Dermis lymphatic vessel endothelial cell (primary cell): ENCODE measurements around the gene EMC9. TPM values are rescaled to one million over a fixed set of nuclear protein-coding genes. Genes with fewer than 3 reads are reported as not detected.

Experiments used
- total RNA-seq: library from RNA; depleted of rRNA; stranded (reverse); fragments of >200 nt; gene quantifications from 2 replicates; pipeline ENCODE4 v1.2.1, GENCODE V29; 2014

Gene EMC9, protein sequence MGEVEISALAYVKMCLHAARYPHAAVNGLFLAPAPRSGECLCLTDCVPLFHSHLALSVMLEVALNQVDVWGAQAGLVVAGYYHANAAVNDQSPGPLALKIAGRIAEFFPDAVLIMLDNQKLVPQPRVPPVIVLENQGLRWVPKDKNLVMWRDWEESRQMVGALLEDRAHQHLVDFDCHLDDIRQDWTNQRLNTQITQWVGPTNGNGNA
- 15.4 and 15.8 TPM in 2 replicates for total RNA-seq

DNA sequence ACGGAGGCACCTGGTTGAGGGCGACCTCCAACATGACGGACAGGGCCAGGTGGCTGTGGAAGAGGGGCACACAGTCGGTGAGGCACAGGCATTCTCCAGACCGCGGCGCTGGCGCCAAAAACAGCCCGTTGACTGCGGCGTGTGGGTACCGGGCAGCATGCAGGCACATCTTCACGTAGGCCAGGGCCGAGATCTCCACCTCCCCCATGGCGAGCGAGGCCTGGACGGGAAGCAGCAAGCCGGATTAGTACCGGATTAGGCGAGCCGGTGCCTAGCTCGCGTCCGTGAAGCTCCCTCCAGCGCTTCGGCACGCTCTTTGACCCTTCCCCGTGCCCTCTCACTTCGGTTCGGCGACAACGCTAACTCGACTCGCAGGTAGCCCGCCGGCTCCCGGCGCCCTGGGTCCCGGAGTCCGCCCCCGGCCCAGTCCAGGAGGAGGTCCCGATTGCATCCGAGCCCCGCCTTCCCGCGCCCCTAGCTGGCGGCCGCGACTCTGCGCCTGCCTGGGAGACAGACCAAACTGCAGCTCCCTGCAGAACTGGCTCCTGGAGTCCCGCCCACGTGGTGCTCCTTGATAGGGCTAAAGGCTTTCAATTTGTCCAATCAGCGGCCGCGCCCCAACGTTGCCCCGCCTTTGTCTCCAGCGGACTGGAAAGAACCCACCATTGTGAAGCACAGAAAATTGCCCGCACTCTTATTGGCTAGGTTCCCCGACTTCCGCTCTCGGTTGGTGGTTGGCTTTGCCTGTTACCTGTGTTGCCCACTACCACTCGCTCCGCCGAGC lies at the start of gene EMC9:
EMC9 (minus strand) TSS at position 495 of the 784 bp plus-strand sequence; CDS start at position 208, 287 bp downstream.

DNA sequence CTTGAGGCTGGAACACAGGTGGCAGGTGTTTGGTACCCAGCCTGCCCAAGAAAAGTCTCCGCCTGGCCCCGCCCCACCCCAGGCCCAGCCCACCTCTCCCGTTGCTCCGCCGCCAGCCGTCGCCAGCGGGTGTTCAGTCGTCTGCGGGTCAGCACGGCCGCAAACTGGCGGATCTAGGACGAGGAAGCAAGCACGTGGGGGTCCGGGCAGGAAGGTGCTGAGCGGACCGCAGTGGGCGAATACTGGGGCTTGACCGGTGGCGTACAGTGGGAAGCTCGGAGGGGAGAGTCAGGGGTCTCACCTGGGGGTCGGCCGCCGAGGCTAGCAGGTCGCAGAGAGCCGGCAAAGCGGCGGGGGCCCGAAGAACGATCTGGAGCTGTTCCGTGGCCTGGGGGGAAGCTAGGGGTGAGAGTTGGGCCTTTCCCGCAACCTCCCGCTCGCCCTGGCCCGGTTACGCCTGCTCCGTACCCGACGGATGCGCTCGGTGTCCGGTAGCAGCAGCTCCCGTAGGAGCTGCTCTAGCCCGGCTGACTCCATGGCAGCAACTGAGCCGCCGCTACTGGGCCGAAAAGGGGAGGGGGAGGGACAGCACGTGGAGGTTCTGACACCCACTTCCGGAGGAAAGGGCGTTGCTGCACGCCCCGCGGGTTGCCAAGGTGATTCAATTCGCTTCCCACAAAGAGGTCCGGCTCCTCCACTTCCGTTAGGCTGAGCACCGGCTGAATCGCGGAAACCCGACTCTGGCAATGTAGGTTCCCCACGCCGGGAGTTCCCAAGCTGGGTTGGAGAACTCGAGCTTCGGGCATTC lies 47.1 kb upstream of the EMC9 start, which contains the start of gene IPO4:
IPO4 (minus strand) TSS at position 566 of the 808 bp plus-strand sequence; CDS start at position 537, 29 bp downstream.

DNA sequence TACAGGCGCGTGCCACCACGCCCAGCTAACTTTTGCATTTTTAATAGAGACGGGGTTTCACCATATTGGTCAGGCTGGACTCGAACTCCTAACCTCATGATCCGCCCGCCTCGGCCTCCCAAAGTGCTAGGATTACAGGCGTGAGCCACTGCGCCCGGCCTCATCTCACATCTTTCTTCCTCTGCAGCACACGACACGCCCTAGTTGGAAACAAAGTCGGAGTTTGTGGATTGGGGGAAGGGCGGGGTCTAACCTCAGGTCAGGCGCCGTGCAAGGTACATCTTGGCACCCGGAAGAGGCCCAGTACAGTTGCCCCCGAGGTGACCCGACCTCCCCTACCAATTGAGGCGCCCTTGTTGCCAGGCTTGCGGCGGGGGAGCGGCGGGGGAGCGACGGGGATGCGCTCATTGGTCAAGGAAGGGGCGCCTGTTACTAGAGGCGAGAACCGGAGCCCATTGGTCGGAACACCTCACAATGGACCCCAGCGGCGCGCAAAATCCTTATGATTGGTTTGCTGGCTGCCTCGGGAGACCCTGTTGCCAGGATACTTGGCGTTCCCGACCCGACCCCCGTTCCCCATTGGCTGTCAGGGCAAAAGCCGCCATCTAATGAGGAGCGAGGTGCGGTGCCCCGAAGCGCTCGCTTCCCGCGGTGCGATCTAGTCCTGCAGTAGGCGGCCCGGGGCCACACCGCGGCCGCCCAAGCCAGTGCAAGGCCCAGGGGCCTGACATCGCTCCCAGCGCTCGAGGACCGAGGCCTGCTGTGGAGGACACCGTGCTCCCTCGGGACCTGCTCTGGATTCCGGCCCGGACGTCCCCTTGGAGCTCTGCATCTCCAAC lies 30.2 kb upstream of the EMC9 start, which contains the start of gene REC8:
REC8 (plus strand) TSS at position 659 of the 839 bp plus-strand sequence. CDS start 473 bp downstream, outside the sequence.

DNA sequence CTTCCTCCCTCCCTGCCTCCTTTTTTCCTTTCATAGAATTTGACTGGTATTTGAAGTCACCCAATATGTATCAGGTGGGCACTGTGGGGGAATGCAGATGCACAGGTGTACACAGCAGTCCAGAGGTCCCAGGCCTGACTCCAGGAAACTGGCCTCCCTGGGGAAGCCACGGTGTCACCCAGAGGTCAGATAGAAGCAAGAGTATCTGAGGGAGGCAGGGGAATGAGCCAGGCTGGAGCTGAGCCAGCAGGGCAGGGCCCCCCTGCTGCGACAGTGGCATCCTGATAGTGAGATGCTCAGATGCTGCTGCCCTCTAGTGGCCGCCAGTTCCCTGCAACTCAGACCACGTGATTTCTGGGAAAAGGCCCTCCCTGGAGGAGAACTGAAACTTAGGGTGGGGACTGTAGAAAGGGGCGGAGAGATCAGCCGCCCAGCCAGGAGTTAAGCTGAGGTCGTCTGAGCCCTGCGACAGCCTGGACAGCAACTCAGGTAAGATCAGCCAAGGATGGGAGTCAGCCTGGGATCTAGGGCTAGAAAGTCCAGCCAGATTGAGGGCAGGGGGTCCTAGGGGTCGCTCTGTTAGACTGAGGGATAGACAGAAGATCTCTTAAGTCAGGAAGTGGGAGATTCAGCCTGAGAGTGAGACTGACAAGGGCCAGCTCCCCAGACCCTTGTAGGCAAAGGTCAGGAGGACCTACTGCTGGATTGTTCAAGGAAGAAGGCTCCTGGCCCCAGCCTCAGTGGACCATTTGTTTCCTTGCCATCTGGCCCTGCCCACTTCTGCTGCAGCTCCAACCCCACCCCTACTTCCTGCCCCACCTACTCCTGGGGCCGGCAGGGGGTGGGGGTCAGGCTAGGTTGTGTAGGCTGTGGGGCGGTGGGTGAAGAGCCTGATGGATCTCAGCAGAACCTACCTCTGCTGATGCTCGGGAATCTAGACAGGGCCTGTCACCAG lies 19.7 kb upstream of the EMC9 start, which contains the start of gene IRF9:
IRF9 (plus strand) TSS at position 416 of the 955 bp plus-strand sequence. CDS start 880 bp downstream, outside the sequence.

GRCh38 chr14:24146978-24147760 lies 5.8 kb upstream of the EMC9 start, which contains the start of gene RNF31:
Gene RNF31, plus strand, starts transcription at chr14:24147498. Its CDS starts 201 bp downstream, at chr14:24147699.

DNA sequence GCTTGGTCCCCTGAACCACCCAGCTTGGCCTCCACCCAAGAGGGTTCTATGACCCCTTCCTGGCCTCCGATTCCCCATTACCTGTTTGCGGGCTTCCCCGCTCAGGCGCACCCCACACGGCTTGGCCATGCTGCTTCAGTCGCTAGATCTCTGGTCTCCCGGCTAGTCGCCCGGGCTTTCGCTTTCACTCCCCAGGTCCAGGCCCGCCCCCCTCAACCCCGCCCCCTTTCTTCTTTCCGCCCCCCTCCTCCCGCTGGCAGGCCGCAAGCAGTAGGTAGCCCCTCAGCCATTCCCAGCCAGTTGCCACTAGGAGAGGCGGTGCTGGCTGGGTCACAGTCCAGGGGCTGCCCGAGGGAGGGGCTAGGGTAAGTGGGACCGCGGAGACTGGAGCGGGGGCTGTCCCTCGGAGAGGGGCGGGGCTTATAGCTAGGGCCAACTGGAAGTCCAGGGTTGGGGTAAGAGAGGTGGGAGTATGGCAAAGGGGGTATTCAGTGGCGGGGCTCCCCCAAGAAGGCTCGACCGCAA lies 5.1 kb upstream of the EMC9 start, which contains the start of gene PSME2:
PSME2 (minus strand) TSS at position 158 of the 525 bp plus-strand sequence; CDS start at position 129, 29 bp downstream.

GRCh38 chr14:24135834-24136683 lies 5.3 kb downstream of the EMC9 start, which contains the start of gene PSME1:
Gene PSME1, plus strand, starts transcription at chr14:24136194. Its CDS starts 69 bp downstream, at chr14:24136263.

GRCh38 chr14:24130380-24130716 lies 11.0 kb downstream of the EMC9 start, which contains the start of gene FITM1:
Gene FITM1, plus strand, starts transcription at chr14:24130659. Its CDS starts 905 bp downstream, at chr14:24131564.

DNA sequence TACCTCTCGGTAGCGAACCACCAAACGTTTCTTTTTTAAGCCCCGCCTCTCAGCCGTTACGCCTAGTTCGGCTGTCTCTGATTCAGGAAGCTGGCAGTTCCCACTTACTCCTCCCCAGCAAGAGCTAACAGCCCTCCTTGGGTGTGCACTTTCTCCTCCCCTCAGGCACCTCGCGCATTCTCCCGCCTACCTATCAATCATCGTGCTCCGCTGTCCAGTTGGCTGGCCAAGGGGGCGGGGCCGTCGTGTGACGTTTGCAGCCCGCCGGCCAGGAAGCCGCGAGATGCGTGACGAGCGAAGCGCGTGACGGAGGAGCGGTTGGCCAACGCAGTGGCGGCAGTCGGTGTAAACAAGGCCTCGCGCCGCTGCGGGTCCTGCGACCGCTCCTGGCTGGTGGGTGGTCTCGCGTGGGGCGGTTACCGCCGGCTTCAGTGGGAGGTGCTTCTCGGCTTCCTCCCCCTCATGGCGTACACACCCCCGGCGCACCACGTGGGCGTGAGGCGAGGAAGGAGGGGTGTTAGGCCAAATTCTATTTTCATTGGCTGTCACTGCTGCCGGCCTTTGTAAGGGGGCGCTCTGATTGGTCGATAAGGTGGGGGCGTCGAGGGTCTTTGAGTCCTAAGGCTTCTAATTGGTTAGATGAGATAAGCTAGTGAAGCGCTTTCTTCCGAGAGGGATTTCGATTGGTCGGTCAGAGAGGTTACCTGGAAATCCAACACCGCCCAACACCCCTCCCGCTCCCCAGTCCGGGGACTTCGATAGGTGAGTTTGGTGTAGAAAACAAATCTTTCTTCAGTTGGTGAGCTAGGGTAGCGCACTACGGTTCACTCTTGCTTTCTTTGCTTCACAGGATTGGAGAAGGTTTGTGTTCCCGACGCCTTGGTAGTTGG lies 26.6 kb downstream of the EMC9 start, which contains the start of the genes DCAF11 and NRL:
DCAF11 (plus strand) TSS at position 246 of the 890 bp plus-strand sequence. CDS start 818 bp downstream, outside the sequence.
NRL (minus strand) TSS at position 418 of the 890 bp plus-strand sequence. CDS start 32,101 bp downstream, outside the sequence.

GRCh38 chr14:24093901-24094840 lies 47.2 kb downstream of the EMC9 start, which contains the start of gene PCK2:
Gene PCK2, plus strand, starts transcription at chr14:24094311. Its CDS starts 95 bp downstream, at chr14:24094406.

Other genes starting within 250 kb of the EMC9 start
- gene DHRS4, start 187.8 kb downstream of the EMC9 start, total RNA-seq: 48.3 and 59.6 TPM in 2 replicates
- gene DHRS4L2, start 152.7 kb downstream of the EMC9 start, total RNA-seq: 12.1 and 14.8 TPM in 2 replicates
- gene CARMIL3, start 89.6 kb downstream of the EMC9 start, total RNA-seq: under 0.01 TPM in 1 of 2 replicates, not detected in the other
- not detected in 2 replicates for gene CPNE6, start 70.0 kb downstream of the EMC9 start, total RNA-seq
- 6.7 and 9.0 TPM in 2 replicates for gene PCK2, start 47.3 kb downstream of the EMC9 start, total RNA-seq
- gene DCAF11, start 26.8 kb downstream of the EMC9 start, total RNA-seq: 65.9 and 89.1 TPM in 2 replicates
- 0.69 and 2.2 TPM in 2 replicates for gene NRL, start 26.6 kb downstream of the EMC9 start, total RNA-seq
- 0.34 and 0.76 TPM in 2 replicates for gene FITM1, start 10.9 kb downstream of the EMC9 start, total RNA-seq
- 142 and 144 TPM in 2 replicates for gene PSME1, start 5.4 kb downstream of the EMC9 start, total RNA-seq
- 109 and 142 TPM in 2 replicates for gene PSME2, start 5.0 kb upstream of the EMC9 start, total RNA-seq
- gene RNF31, start 5.9 kb upstream of the EMC9 start, total RNA-seq: 22.1 and 24.0 TPM in 2 replicates
- 43.9 and 55.4 TPM in 2 replicates for gene IRF9, start 19.7 kb upstream of the EMC9 start, total RNA-seq
- gene REC8, start 30.5 kb upstream of the EMC9 start, total RNA-seq: 0.87 and 1.3 TPM in 2 replicates
- gene IPO4, start 47.2 kb upstream of the EMC9 start, total RNA-seq: 19.3 and 31.5 TPM in 2 replicates
- gene TM9SF1, start 53.9 kb upstream of the EMC9 start, total RNA-seq: 39.6 and 58.0 TPM in 2 replicates
- not detected in 2 replicates for gene TSSK4, start 64.1 kb upstream of the EMC9 start, total RNA-seq
- 23.7 and 27.1 TPM in 2 replicates for gene CHMP4A, start 71.9 kb upstream of the EMC9 start, total RNA-seq
- 11.3 and 13.1 TPM in 2 replicates for gene MDP1, start 74.5 kb upstream of the EMC9 start, total RNA-seq
- 186 and 243 TPM in 2 replicates for gene NEDD8, start 90.8 kb upstream of the EMC9 start, total RNA-seq
- 80.6 and 106 TPM in 2 replicates for gene GMPR2, start 91.3 kb upstream of the EMC9 start, total RNA-seq
- gene TINF2, start 101.0 kb upstream of the EMC9 start, total RNA-seq: 45.1 and 70.4 TPM in 2 replicates
- gene TGM1, start 121.6 kb upstream of the EMC9 start, total RNA-seq: 0.09 and 0.22 TPM in 2 replicates
- gene RABGGTA, start 130.0 kb upstream of the EMC9 start, total RNA-seq: 10.7 and 12.2 TPM in 2 replicates
- 5.8 and 16.0 TPM in 2 replicates for gene DHRS1, start 158.2 kb upstream of the EMC9 start, total RNA-seq
- gene NOP9, start 158.3 kb upstream of the EMC9 start, total RNA-seq: 20.8 and 21.0 TPM in 2 replicates
- 1.2 TPM in 2 replicates for gene CIDEB, start 166.4 kb upstream of the EMC9 start, total RNA-seq
- 2.3 and 3.1 TPM in 2 replicates for gene LTB4R2, start 168.5 kb upstream of the EMC9 start, total RNA-seq
- 1.6 and 1.7 TPM in 2 replicates for gene LTB4R, start 169.9 kb upstream of the EMC9 start, total RNA-seq
- 51.0 and 57.6 TPM in 2 replicates for gene ADCY4, start 193.5 kb upstream of the EMC9 start, total RNA-seq
- gene RIPK3, start 198.4 kb upstream of the EMC9 start, total RNA-seq: 2.1 and 2.2 TPM in 2 replicates
- 0.34 and 0.65 TPM in 2 replicates for gene NFATC4, start 226.6 kb upstream of the EMC9 start, total RNA-seq